H9 (cell line): ENCODE measurements around the gene RANGAP1. TPM values are rescaled to one million over a fixed set of nuclear protein-coding genes. Genes with fewer than 3 reads are reported as not detected.
A peak's percentile ranks its signal among the peaks of the same experiment; 100 is the strongest.

ENCODE experiments used
- DNase-seq: peaks from one replicate; pipeline ENCODE4 v3.0.0-alpha.2; 2017
- H2AFZ ChIP-seq: one replicate; pipeline ENCODE4 v1.6.1; 2013; ENCODE audit warnings: mild to moderate bottlenecking, low read length, control low read depth, moderate library complexity
- H2AK5ac ChIP-seq: 2 replicates; pipeline ENCODE4 v1.6.1; 2013; ENCODE audit warnings: low read length, control low read depth, mixed read lengths; ENCODE audit not compliant: insufficient read length
- H2BK120ac ChIP-seq: one replicate; pipeline ENCODE4 v1.6.1; 2013; ENCODE audit warnings: low read depth, mild to moderate bottlenecking, low read length, control low read depth, inconsistent platforms; ENCODE audit not compliant: poor library complexity, severe bottlenecking
- H2BK12ac ChIP-seq: 2 replicates; pipeline ENCODE4 v1.6.1; 2013; ENCODE audit warnings: low read length, control low read depth, mixed read lengths, low read depth; ENCODE audit not compliant: insufficient read length
- H2BK15ac ChIP-seq: 2 replicates; pipeline ENCODE4 v1.6.1; 2013; ENCODE audit warnings: low read depth, low read length, control low read depth
- H2BK20ac ChIP-seq: one replicate; pipeline ENCODE4 v1.6.1; 2013; ENCODE audit warnings: low read depth, mild to moderate bottlenecking, low read length, control low read depth, inconsistent platforms; ENCODE audit not compliant: poor library complexity, severe bottlenecking
- H2BK5ac ChIP-seq: 2 replicates; pipeline ENCODE4 v1.6.1; 2013; ENCODE audit warnings: low read length, control low read depth, mixed read lengths; ENCODE audit not compliant: insufficient read length
- H3K14ac ChIP-seq: 2 replicates; pipeline ENCODE4 v1.6.1; 2013; ENCODE audit warnings: low read length, control low read depth; ENCODE audit not compliant: insufficient read depth
- H3K18ac ChIP-seq: 2 replicates; pipeline ENCODE4 v1.6.1; 2013; ENCODE audit warnings: low read depth, mild to moderate bottlenecking, mixed read lengths, low read length, control low read depth; ENCODE audit not compliant: insufficient read length
- H3K23ac ChIP-seq: 2 replicates; pipeline ENCODE4 v1.6.1; 2013; ENCODE audit warnings: low read length, control low read depth, mixed read lengths, low read depth; ENCODE audit not compliant: insufficient read length
- H3K23me2 ChIP-seq: 2 replicates; pipeline ENCODE4 v1.6.1; 2013; ENCODE audit warnings: low read depth, mild to moderate bottlenecking, mixed read lengths, low read length, control low read depth; ENCODE audit not compliant: insufficient read length, poor library complexity, severe bottlenecking
- H3K27ac ChIP-seq: 2 replicates; pipeline ENCODE4 v1.5.1; 2013; ENCODE audit warnings: low read length, control low read depth, mixed read lengths, low read depth; ENCODE audit not compliant: insufficient read length
- H3K27me3 ChIP-seq: 2 replicates; pipeline ENCODE4 v1.6.1; 2013; ENCODE audit warnings: low read length, control low read depth, inconsistent platforms; ENCODE audit not compliant: insufficient read depth
- H3K4ac ChIP-seq: 2 replicates; pipeline ENCODE4 v1.6.1; 2013; ENCODE audit warnings: low read depth, mild to moderate bottlenecking, control low read depth, inconsistent platforms, low read length, moderate library complexity
- H3K4me1 ChIP-seq: 2 replicates; pipeline ENCODE4 v1.6.1; 2013; ENCODE audit warnings: low read length, control low read depth, inconsistent platforms; ENCODE audit not compliant: insufficient read depth
- H3K4me2 ChIP-seq: 2 replicates; pipeline ENCODE4 v1.6.1; 2013; ENCODE audit warnings: low read length, control low read depth, mixed read lengths; ENCODE audit not compliant: insufficient read length, insufficient read depth
- H3K56ac ChIP-seq: 2 replicates; pipeline ENCODE4 v1.6.1; 2013; ENCODE audit warnings: low read depth, mild to moderate bottlenecking, mixed read lengths, low read length, control low read depth; ENCODE audit not compliant: insufficient read length
- H3K79me1 ChIP-seq: 2 replicates; pipeline ENCODE4 v1.6.1; 2013; ENCODE audit warnings: low read depth, mild to moderate bottlenecking, moderate library complexity, low read length, control low read depth, inconsistent platforms; ENCODE audit not compliant: insufficient read depth, poor library complexity, severe bottlenecking
- H3K79me2 ChIP-seq: 2 replicates; pipeline ENCODE4 v1.6.1; 2013; ENCODE audit warnings: low read length, control low read depth, inconsistent platforms; ENCODE audit not compliant: insufficient read depth
- H3K9ac ChIP-seq: 2 replicates; pipeline ENCODE4 v1.6.1; 2013; ENCODE audit warnings: low read length, control low read depth, mixed read lengths; ENCODE audit not compliant: insufficient read length; ENCODE audit errors: extremely low read depth
- H3K9me3 ChIP-seq: one replicate; pipeline ENCODE4 v1.6.1; 2013; ENCODE audit warnings: low read depth, low read length, inconsistent platforms; ENCODE audit not compliant: control insufficient read depth
- H3T11ph ChIP-seq: one replicate; pipeline ENCODE4 v1.6.1; 2013; ENCODE audit warnings: mild to moderate bottlenecking, low read length, control low read depth, inconsistent platforms
- H4K20me1 ChIP-seq: one replicate; pipeline ENCODE4 v1.6.1; 2013; ENCODE audit not compliant: control insufficient read depth, insufficient read length, insufficient read depth
- H4K5ac ChIP-seq: 2 replicates; pipeline ENCODE4 v1.6.1; 2013; ENCODE audit warnings: low read depth, mild to moderate bottlenecking, mixed read lengths, low read length, control low read depth; ENCODE audit not compliant: insufficient read length
- H4K8ac ChIP-seq: replicated peaks from 2 replicates; pipeline ENCODE4 v1.6.1; 2013; ENCODE audit warnings: low read length, control low read depth, mixed read lengths, low read depth; ENCODE audit not compliant: insufficient read length
- H4K91ac ChIP-seq: 2 replicates; pipeline ENCODE4 v1.6.1; 2013; ENCODE audit warnings: low read depth, mild to moderate bottlenecking, moderate library complexity, mixed read lengths, low read length, control low read depth; ENCODE audit not compliant: insufficient read length
- H3K27ac Mint-ChIP-seq, 3 experiments: 2 replicates in 2 of 3; 3 replicates in 1 of 3; pipeline ENCODE4 v1.8.0; 2020 to 2021; ENCODE audit warnings: mixed read lengths in 3 of 3, mild to moderate bottlenecking in 1 of 3, moderate library complexity in 1 of 3
- H3K27me3 Mint-ChIP-seq: 2 replicates; pipeline ENCODE4 v1.8.0; 2021; ENCODE audit warnings: low read depth, mild to moderate bottlenecking, moderate library complexity, mixed read lengths
- H3K36me3 Mint-ChIP-seq, 3 experiments: 2 replicates in 2 of 3; 3 replicates in 1 of 3; pipeline ENCODE4 v1.8.0; 2020 to 2021; ENCODE audit warnings: low read depth in 3 of 3, mixed read lengths in 3 of 3; ENCODE audit not compliant: insufficient read depth in 1 of 3
- H3K4me1 Mint-ChIP-seq, 2 experiments: 2 replicates each; pipeline ENCODE4 v1.8.0; 2020; ENCODE audit warnings: mixed read lengths in 2 of 2
- H3K4me3 Mint-ChIP-seq, 2 experiments: 2 replicates in 1 of 2; 3 replicates in 1 of 2; pipeline ENCODE4 v1.8.0; 2020 to 2021; ENCODE audit warnings: mild to moderate bottlenecking in 2 of 2, mixed read lengths in 2 of 2, moderate library complexity in 1 of 2
- H3K9me3 Mint-ChIP-seq, 2 experiments: 2 replicates in 1 of 2; 3 replicates in 1 of 2; pipeline ENCODE4 v1.8.0; 2020; ENCODE audit warnings: mild to moderate bottlenecking in 2 of 2, mixed read lengths in 2 of 2, moderate library complexity in 1 of 2
- WGBS: extraction: QIAGEN DNeasy Blood & Tissue Kit; methylation state at CpG from one replicate; pipeline ENCODE4 v1.1.7; 2013; ENCODE audit warnings: missing lambda C conversion rate, low lambda C conversion rate, mixed read lengths; ENCODE audit not compliant: insufficient read length; ENCODE audit errors: extremely low coverage; 5-methylcytosine and 5-hydroxymethylcytosine counted together
- microRNA-seq: library from miRNA; unstranded; fragments of <30 nt; microRNA quantifications from one replicate; pipeline ENCODE4, GENCODE V29; 2020; ENCODE audit warnings: borderline microRNAs expressed
- total RNA-seq: library from RNA; stranded (reverse); gene quantifications from 2 replicates; pipeline ENCODE4 v1.2.1, GENCODE V29; 2021
- TF ChIP-seq, protein P1 (sequence below): fragments of 200-600 bp; sonication (generic); conservative IDR thresholded peaks from 3 replicates; pipeline ENCODE4 v1.8.0; 2021; ENCODE audit warnings: antibody characterized with exemption, mild to moderate bottlenecking

Gene RANGAP1
- total RNA-seq, 1 experiment from 2014 or later: 130 TPM

DNA sequence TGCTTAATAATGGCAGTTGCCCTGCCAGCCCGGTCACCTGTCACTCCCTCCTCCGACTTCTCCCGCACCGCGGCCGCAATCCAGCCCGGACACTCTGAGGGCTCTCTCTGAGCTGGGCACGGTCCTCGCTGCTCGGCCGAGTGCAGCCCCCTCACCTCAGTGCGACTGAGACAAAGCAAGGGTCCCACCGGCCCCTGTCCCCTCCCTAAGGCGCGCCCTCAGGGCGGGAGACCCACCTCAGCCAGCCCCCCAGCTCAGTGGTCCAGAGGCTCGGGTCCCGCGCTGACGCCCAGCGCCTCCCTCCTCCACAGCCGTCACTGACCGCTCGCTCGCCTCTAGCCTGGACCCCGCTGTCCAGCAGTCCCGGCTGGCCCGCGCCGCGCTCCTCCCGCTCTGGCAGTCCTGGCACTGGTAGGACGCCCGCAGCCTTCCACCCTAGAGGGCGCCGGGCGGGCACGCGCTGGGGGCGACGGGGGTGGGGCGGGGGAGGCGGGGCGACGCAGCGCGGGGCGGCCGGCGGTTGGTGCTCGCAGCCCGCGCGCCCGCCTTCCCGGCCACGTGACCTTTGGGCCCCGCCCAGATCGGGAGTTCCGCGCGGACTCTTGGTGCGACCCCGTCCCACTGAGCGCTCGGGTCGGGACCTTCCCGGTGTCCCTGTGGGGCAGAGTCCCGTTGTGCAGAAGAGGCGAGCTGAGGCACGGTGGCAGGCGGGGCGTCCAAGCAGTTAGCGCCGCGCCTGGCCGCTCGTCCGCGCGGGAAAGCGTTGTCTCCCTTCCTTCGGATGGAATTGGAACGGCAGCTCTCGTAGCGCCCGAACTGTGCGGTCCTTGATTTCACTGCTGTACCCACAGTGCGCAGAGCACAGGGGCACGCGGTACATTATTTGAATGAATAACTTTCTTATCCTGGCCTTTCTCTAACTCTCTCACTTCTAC, 88.7 kb downstream of the RANGAP1 start:
- H4K8ac ChIP-seq: no peak overlapping the region
- no peak overlapping the region for H3K56ac ChIP-seq
- no peak overlapping the region for H4K91ac ChIP-seq
- Mint-ChIP-seq H3K4me3 (peak overlapping the region; percentile 73 to 89), H3K9me3 (no peaks in the 10 kb centered on the region; a peak in 1 of 5 replicates), H3K36me3 (no peaks in the 10 kb centered on the region), H3K27ac (no peak overlapping the region), H3K4me1 (peaks cover 10 to 13% of the 10 kb centered on the region in 2 experiments), H3K27me3 (peaks cover 52% of the 10 kb centered on the region)
- H4K5ac ChIP-seq: no peak overlapping the region
- no peak overlapping the region for H3T11ph ChIP-seq
- H3K9me3 ChIP-seq: no peaks in the 10 kb centered on the region
- no peak overlapping the region for H3K23ac ChIP-seq
- H2BK12ac ChIP-seq: no peak overlapping the region
- no peak overlapping the region for H2BK15ac ChIP-seq
- H3K4me2 ChIP-seq: peak overlapping the region; percentile 86
- H3K79me2 ChIP-seq: no peaks in the 10 kb centered on the region
- H3K27ac ChIP-seq: no peak overlapping the region
- no peak overlapping the region for H2AK5ac ChIP-seq
- no peak overlapping the region for H2AFZ ChIP-seq
- TF ChIP-seq, protein P1, sequence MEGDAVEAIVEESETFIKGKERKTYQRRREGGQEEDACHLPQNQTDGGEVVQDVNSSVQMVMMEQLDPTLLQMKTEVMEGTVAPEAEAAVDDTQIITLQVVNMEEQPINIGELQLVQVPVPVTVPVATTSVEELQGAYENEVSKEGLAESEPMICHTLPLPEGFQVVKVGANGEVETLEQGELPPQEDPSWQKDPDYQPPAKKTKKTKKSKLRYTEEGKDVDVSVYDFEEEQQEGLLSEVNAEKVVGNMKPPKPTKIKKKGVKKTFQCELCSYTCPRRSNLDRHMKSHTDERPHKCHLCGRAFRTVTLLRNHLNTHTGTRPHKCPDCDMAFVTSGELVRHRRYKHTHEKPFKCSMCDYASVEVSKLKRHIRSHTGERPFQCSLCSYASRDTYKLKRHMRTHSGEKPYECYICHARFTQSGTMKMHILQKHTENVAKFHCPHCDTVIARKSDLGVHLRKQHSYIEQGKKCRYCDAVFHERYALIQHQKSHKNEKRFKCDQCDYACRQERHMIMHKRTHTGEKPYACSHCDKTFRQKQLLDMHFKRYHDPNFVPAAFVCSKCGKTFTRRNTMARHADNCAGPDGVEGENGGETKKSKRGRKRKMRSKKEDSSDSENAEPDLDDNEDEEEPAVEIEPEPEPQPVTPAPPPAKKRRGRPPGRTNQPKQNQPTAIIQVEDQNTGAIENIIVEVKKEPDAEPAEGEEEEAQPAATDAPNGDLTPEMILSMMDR: no peak
- DNase-seq: peak; percentile 89
- no peak overlapping the region for H2BK5ac ChIP-seq
- H3K14ac ChIP-seq: no peak overlapping the region
- no peaks in the 10 kb centered on the region for H3K4me1 ChIP-seq
- H3K27me3 ChIP-seq: peaks cover 3% of the 10 kb centered on the region; the same call in 1 of the 2 replicates
- WGBS: no CpG with 5 or more reads among the region's 91 CpGs
- H4K20me1 ChIP-seq: no peaks in the 10 kb centered on the region
- no peaks in the 10 kb centered on the region for H3K79me1 ChIP-seq
- no peak overlapping the region for H2BK120ac ChIP-seq
- no peak overlapping the region for H2BK20ac ChIP-seq
- H3K23me2 ChIP-seq: peaks cover 12% of the 10 kb centered on the region
- H3K18ac ChIP-seq: peak overlapping the region; percentile 67
- no peak overlapping the region for H3K4ac ChIP-seq
- H3K9ac ChIP-seq: peak overlapping the region; percentile 28

Small RNA genes lying within 50 kb of the gene (microRNA-seq; reads per million reads assigned to microRNA genes)
- not detected for gene MIR6889

Other genes with a start within 250 kb of the RANGAP1 start
- gene EP300, start 193.6 kb downstream of the RANGAP1 start, total RNA-seq: 132 and 136 TPM in 2 replicates
- gene L3MBTL2, start 80.9 kb downstream of the RANGAP1 start, total RNA-seq: 33.6 and 34.9 TPM in 2 replicates
- gene CHADL, start 45.3 kb downstream of the RANGAP1 start, total RNA-seq: 1.3 and 1.6 TPM in 2 replicates
- 67.0 and 69.3 TPM in 2 replicates for gene ZC3H7B, start 15.3 kb upstream of the RANGAP1 start, total RNA-seq
- 17.7 and 17.9 TPM in 2 replicates for gene TEF, start 95.8 kb upstream of the RANGAP1 start, total RNA-seq
- 75.8 and 78.0 TPM in 2 replicates for gene TOB2, start 160.6 kb upstream of the RANGAP1 start, total RNA-seq
- 114 and 128 TPM in 2 replicates for gene PHF5A, start 182.5 kb upstream of the RANGAP1 start, total RNA-seq
- gene ACO2, start 182.9 kb upstream of the RANGAP1 start, total RNA-seq: 64.9 and 66.6 TPM in 2 replicates